Subcutaneous abdominal adipose tissue (tissue), 5 donors: ENCODE results near the gene FRAT2.

Source experiments
- H3K27ac ChIP-seq: one replicate; pipeline ENCODE4 v1.7.0; 2013; ENCODE audit warnings: low read depth, mild to moderate bottlenecking, inconsistent platforms, low read length, moderate library complexity
- H3K27me3 ChIP-seq, 5 donors: one replicate each; pipeline ENCODE4 v1.7.0; 2013; ENCODE audit warnings: low read length in 5 of 5, inconsistent platforms in 1 of 5; ENCODE audit not compliant: control insufficient read depth in 5 of 5, insufficient read depth in 4 of 5
- H3K36me3 ChIP-seq, 5 donors: one replicate each; pipeline ENCODE4 v1.7.0; 2013; ENCODE audit warnings: low read length in 5 of 5; ENCODE audit not compliant: control insufficient read depth in 5 of 5, insufficient read depth in 5 of 5
- H3K4me1 ChIP-seq, 5 donors: one replicate each; pipeline ENCODE4 v1.7.0; 2013; ENCODE audit warnings: low read length in 5 of 5, mild to moderate bottlenecking in 3 of 5, moderate library complexity in 1 of 5; ENCODE audit not compliant: control insufficient read depth in 5 of 5, insufficient read depth in 5 of 5
- H3K4me3 ChIP-seq, 5 donors: one replicate each; pipeline ENCODE4 v1.7.0; 2013; ENCODE audit warnings: low read length in 5 of 5, low read depth in 1 of 5
- H3K9ac ChIP-seq, 5 donors: one replicate each; pipeline ENCODE4 v1.7.0; 2013; ENCODE audit warnings: low read length in 5 of 5, mild to moderate bottlenecking in 4 of 5, moderate library complexity in 3 of 5
- H3K9me3 ChIP-seq, 5 donors: one replicate each; pipeline ENCODE4 v1.7.0; 2013; ENCODE audit warnings: low read length in 5 of 5; ENCODE audit not compliant: control insufficient read depth in 5 of 5
- donor health status: healthy.
- donor health status: healthy.
- donor health status: healthy.
- donor health status: healthy.
- donor health status: healthy.

Gene FRAT2

GRCh38 chr10:97336942-97337831, 2.7 kb upstream of the FRAT2 start:
- Histone ChIP-seq H3K9ac (peak overlapping the region in 2 of 5 donors; percentile 25 to 30), H3K27ac (no peak overlapping the region), H3K36me3 (no peaks in the 10 kb centered on the region), H3K9me3 (no peaks in the 10 kb centered on the region), H3K4me3 (peak overlapping the region in 1 of 5 donors; percentile 19), H3K4me1 (peaks cover 0 to 45% (median 33%) of the 10 kb centered on the region in 5 donors), H3K27me3 (no peaks in the 10 kb centered on the region)

- Histone ChIP-seq H3K9ac (no peak overlapping the region), H3K36me3 (no peaks in the 10 kb centered on the region), H3K27me3 (no peaks in the 10 kb centered on the region), H3K9me3 (no peaks in the 10 kb centered on the region), H3K4me1 (peaks cover 2 to 52% (median 40%) of the 10 kb centered on the region in 5 donors), H3K4me3 (no peak overlapping the region), H3K27ac (no peak overlapping the region)
These were observed 1.9 kb upstream of the FRAT2 start for GRCh38 chr10:97336446-97336845.

GRCh38 chr10:97336006-97336405, 1.5 kb upstream of the FRAT2 start:
- Histone ChIP-seq H3K36me3 (no peaks in the 10 kb centered on the region), H3K27me3 (no peaks in the 10 kb centered on the region), H3K27ac (no peak overlapping the region), H3K4me1 (peaks cover 2 to 56% (median 42%) of the 10 kb centered on the region in 5 donors), H3K9ac (no peak overlapping the region), H3K4me3 (no peak overlapping the region), H3K9me3 (no peaks in the 10 kb centered on the region)

GRCh38 chr10:97335188-97335619, 675 bp upstream of the FRAT2 start:
- no peaks in the 10 kb centered on the region for H3K9me3 ChIP-seq
- H3K4me3 ChIP-seq, result peak overlapping the region; percentile 22 to 86 (median 80)
- no peaks in the 10 kb centered on the region for H3K27me3 ChIP-seq
- H3K4me1 ChIP-seq, result peaks cover 2 to 59% (median 46%) of the 10 kb centered on the region in 5 donors
- H3K27ac ChIP-seq, result peak overlapping the region; percentile 65
- peak overlapping the region in 3 of 5 donors; percentile 58 to 72 (median 68) for H3K9ac ChIP-seq
- peaks cover 0 to under 1% (median 0%) of the 10 kb centered on the region in 5 donors for H3K36me3 ChIP-seq

GRCh38 chr10:97333601-97334369, 744 bp downstream of the FRAT2 start:
- Histone ChIP-seq H3K9me3 (no peaks in the 10 kb centered on the region), H3K27me3 (no peaks in the 10 kb centered on the region), H3K4me3 (peak overlapping the region; percentile 73 to 86 (median 81)), H3K4me1 (peaks cover 2 to 68% (median 54%) of the 10 kb centered on the region in 5 donors), H3K9ac (peak overlapping the region; percentile 17 to 78 (median 75)), H3K27ac (peak overlapping the region; percentile 84), H3K36me3 (peaks cover 2 to 9% (median 5%) of the 10 kb centered on the region in 5 donors)

GRCh38 chr10:97333351-97333600, 1.3 kb downstream of the FRAT2 start:
- H3K36me3 ChIP-seq, result peaks cover 2 to 14% (median 9%) of the 10 kb centered on the region in 5 donors
- H3K9me3 ChIP-seq, result no peaks in the 10 kb centered on the region
- no peaks in the 10 kb centered on the region for H3K27me3 ChIP-seq
- H3K4me3 ChIP-seq, result peak overlapping the region; percentile 73 to 86 (median 81)
- H3K4me1 ChIP-seq, result peaks cover 2 to 68% (median 54%) of the 10 kb centered on the region in 5 donors
- peak overlapping the region; percentile 17 to 78 (median 75) for H3K9ac ChIP-seq
- peak overlapping the region; percentile 84 for H3K27ac ChIP-seq

GRCh38 chr10:97332591-97333350, 1.8 kb downstream of the FRAT2 start:
- Histone ChIP-seq H3K27me3 (no peaks in the 10 kb centered on the region), H3K4me3 (peak overlapping the region; percentile 73 to 86 (median 81)), H3K27ac (peak overlapping the region; percentile 84), H3K9ac (peak overlapping the region; percentile 17 to 78 (median 75)), H3K4me1 (peaks cover 2 to 63% (median 54%) of the 10 kb centered on the region in 5 donors), H3K36me3 (peaks cover 2 to 14% (median 9%) of the 10 kb centered on the region in 5 donors), H3K9me3 (no peaks in the 10 kb centered on the region)

GRCh38 chr10:97331153-97331703, 3.3 kb downstream of the FRAT2 start:
- Histone ChIP-seq H3K4me1 (peaks cover 2 to 49% (median 44%) of the 10 kb centered on the region in 5 donors), H3K36me3 (peaks cover 2 to 14% (median 9%) of the 10 kb centered on the region in 5 donors), H3K27ac (no peak overlapping the region), H3K9me3 (no peaks in the 10 kb centered on the region), H3K9ac (peak overlapping the region in 1 of 5 donors; percentile 20), H3K27me3 (no peaks in the 10 kb centered on the region), H3K4me3 (peak overlapping the region in 1 of 5 donors; percentile 86)

GRCh38 chr10:97329766-97330165, 4.8 kb downstream of the FRAT2 start:
- Histone ChIP-seq H3K4me1 (peaks cover 2 to 41% (median 40%) of the 10 kb centered on the region in 5 donors), H3K9ac (no peak overlapping the region), H3K9me3 (no peaks in the 10 kb centered on the region), H3K4me3 (no peak overlapping the region), H3K27ac (no peak overlapping the region), H3K27me3 (no peaks in the 10 kb centered on the region), H3K36me3 (peaks cover 2 to 14% (median 9%) of the 10 kb centered on the region in 5 donors)
